ENCODE data around the gene TBC1D2B. TPM values are rescaled to one million over a fixed set of nuclear protein-coding genes. Genes with fewer than 3 reads are reported as not detected.

The TBC1D2B gene
- total RNA-seq, 1 donor from 2014 or later: 63.3 TPM

DNA sequence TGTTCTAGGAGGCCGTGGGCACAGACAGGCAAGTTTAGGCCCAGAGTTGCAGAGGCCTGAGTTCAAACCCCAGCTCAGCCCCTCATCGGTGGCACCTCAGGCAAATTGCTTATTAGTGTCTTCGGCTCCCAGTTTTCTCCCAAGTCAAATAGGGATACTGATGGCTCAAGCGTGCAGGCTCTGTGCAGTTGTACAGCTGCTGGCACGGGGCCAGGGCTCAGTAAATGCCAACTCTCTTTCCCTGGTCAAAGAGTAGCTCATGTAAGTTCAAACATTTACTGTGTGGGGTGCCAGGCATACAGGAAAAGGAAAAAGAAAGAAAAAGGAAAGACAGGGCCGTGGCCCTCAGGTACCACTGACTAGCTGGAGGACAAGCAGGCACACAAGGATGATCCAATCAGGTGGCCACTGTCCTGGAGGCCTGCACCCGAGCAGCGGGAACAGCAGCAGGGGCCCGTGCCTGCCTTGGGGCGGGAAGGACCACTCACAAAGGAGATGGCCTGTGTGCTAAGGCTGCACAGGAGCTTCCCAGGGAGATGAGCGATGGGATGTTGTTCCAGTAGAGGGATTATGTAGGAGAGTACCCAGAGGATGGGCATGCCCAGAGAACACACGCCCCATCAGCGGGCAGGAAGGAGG is 70.8 kb downstream of the TBC1D2B start:
- DNase-seq (ENCODE audit: low spot score in 2 of 2): no peak
- intact Hi-C loops (cut with DNase I): loop anchor here (10.0 kb wide), 1 partner anchor 122 kb away; no protein-coding TSS in a partner anchor
- no peaks in the 10 kb centered on the region for H3K27me3 ChIP-seq
- no peaks in the 10 kb centered on the region for H3K9me3 ChIP-seq
- TF ChIP-seq, protein P1, sequence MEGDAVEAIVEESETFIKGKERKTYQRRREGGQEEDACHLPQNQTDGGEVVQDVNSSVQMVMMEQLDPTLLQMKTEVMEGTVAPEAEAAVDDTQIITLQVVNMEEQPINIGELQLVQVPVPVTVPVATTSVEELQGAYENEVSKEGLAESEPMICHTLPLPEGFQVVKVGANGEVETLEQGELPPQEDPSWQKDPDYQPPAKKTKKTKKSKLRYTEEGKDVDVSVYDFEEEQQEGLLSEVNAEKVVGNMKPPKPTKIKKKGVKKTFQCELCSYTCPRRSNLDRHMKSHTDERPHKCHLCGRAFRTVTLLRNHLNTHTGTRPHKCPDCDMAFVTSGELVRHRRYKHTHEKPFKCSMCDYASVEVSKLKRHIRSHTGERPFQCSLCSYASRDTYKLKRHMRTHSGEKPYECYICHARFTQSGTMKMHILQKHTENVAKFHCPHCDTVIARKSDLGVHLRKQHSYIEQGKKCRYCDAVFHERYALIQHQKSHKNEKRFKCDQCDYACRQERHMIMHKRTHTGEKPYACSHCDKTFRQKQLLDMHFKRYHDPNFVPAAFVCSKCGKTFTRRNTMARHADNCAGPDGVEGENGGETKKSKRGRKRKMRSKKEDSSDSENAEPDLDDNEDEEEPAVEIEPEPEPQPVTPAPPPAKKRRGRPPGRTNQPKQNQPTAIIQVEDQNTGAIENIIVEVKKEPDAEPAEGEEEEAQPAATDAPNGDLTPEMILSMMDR (IDR thresholded peaks at IDR 0.05): no peak
- H3K36me3 ChIP-seq: peaks cover 44 to 70% of the 10 kb centered on the region in 2 donors
- peaks cover 15 to 35% of the 10 kb centered on the region in 2 donors for H3K4me1 ChIP-seq
- no peak overlapping the region for H3K4me3 ChIP-seq
- no peak overlapping the region for H3K27ac ChIP-seq

DNA sequence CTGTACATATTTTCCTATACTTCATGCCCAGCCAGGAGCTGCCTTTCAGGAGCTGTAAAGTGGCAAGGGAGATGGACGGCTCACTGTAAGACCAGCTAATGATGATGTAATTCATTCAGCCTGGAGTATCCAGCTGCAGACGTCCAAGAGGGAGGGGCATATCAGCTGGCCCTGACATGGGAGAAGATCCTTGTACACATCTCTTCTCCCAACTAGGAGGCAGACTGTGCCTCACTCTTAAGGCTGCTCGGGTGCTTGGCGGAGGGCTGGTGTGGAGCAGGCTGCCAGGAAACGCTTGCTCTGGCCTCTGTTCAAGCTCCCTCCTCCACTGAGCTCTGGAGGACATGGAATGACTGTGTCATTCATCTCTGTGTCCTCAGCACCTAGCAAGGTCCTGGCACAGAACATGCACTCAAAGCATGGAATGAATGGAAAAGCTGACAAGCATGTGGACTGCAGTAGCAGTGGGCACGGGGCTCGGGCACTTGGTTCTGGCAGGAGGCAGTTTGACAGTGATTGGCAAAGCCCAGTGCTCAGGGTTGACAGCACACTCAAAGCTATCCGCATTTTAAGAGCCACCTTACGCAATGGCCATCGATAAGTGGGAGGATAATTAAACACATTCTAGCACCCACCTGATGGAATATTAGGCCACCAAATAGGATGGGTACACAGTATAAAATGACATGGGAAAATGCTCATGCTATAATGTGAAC is 72.4 kb downstream of the TBC1D2B start:
- Histone ChIP-seq H3K9me3 (no peaks in the 10 kb centered on the region), H3K4me1 (peaks cover 15 to 35% of the 10 kb centered on the region in 2 donors), H3K27me3 (no peaks in the 10 kb centered on the region), H3K36me3 (peaks cover 50 to 74% of the 10 kb centered on the region in 2 donors), H3K4me3 (no peak overlapping the region), H3K27ac (peak overlapping the region; percentile 54 to 60)
- TF ChIP-seq, protein P1 (IDR thresholded peaks at IDR 0.05): peak in 1 of 3 experiments; percentile 36
- intact Hi-C loops (cut with DNase I): loop anchor here (1.0 to 10.0 kb wide), 4 partner anchors 11 to 120 kb away; partner anchors contain the start of gene TBC1D2B
- peak; percentile 42 to 93 for DNase-seq (ENCODE audit: low spot score in 2 of 2)

GRCh38 chr15:78004222-78004727 is 73.2 kb downstream of the TBC1D2B start:
- Histone ChIP-seq H3K27ac (peak overlapping the region; percentile 54 to 60), H3K9me3 (no peaks in the 10 kb centered on the region), H3K4me3 (no peak overlapping the region), H3K36me3 (peaks cover 56 to 79% of the 10 kb centered on the region in 2 donors), H3K4me1 (peaks cover 15 to 35% of the 10 kb centered on the region in 2 donors), H3K27me3 (no peaks in the 10 kb centered on the region)
- DNase-seq (ENCODE audit: low spot score in 2 of 2): no peak
- intact Hi-C loops (cut with DNase I): loop anchor here (2.0 to 10.0 kb wide), 2 partner anchors 63 to 119 kb away; no protein-coding TSS in a partner anchor
- TF ChIP-seq, protein P1 (IDR thresholded peaks at IDR 0.05): no peak

DNA sequence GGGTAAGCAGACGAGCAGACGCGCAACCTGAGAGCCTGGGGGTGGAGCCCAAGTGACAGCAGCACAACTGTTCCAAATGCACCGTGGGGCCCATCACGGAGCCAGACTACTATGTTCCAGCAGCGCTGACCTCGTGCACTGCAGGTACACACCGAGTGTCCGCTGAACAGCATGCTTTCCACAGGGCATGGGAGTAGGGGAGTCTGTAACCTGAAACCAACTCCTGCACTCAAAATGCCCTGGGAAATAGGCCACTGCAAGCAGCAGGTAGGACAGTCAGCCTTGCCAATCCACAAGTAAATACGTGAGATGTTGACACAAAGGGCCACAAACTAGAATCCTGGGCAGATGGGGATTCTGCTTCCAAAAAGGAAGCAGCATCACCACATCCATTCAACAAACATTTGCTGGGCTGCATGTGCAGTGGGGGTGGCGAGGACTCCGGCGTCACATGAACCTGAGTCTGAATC is 73.9 kb downstream of the TBC1D2B start:
- peaks cover 52 to 79% of the 10 kb centered on the region in 2 donors for H3K36me3 ChIP-seq
- H3K4me1 ChIP-seq: peaks cover 15 to 35% of the 10 kb centered on the region in 2 donors
- H3K27me3 ChIP-seq: no peaks in the 10 kb centered on the region
- no peak for DNase-seq (ENCODE audit: low spot score in 2 of 2)
- TF ChIP-seq, protein P1 (IDR thresholded peaks at IDR 0.05): no peak
- no peaks in the 10 kb centered on the region for H3K9me3 ChIP-seq
- intact Hi-C loops (cut with DNase I): loop anchor here (2.0 to 10.0 kb wide), 2 partner anchors 63 to 119 kb away; no protein-coding TSS in a partner anchor
- peak overlapping the region in 1 of 2 donors; percentile 54 for H3K27ac ChIP-seq
- H3K4me3 ChIP-seq: no peak overlapping the region

GRCh38 chr15:78002996-78003395 is 74.5 kb downstream of the TBC1D2B start:
- intact Hi-C loops (cut with DNase I): loop anchor here (10.0 kb wide), 1 partner anchor 118 kb away; no protein-coding TSS in a partner anchor
- Histone ChIP-seq H3K4me1 (peaks cover 14 to 33% of the 10 kb centered on the region in 2 donors), H3K27me3 (no peaks in the 10 kb centered on the region), H3K9me3 (no peaks in the 10 kb centered on the region), H3K4me3 (no peak overlapping the region), H3K27ac (no peak overlapping the region), H3K36me3 (peaks cover 51 to 80% of the 10 kb centered on the region in 2 donors)
- TF ChIP-seq, protein P1 (IDR thresholded peaks at IDR 0.05): no peak
- no peak for DNase-seq (ENCODE audit: low spot score in 2 of 2)

Data from ascending aorta (tissue), 2 donors.